T-helper 17 cell (primary cell): ENCODE results near the gene JAK1. TPM values are rescaled to one million over a fixed set of nuclear protein-coding genes. Genes with fewer than 3 reads are reported as not detected.
A peak's percentile ranks its signal among the peaks of the same experiment; 100 is the strongest.

ENCODE experiments used
- ATAC-seq: fragments of 150-1000 bp; cut with Tn5 transposase; 2 replicates; pipeline ENCODE4 v1.10.0; 2021; ENCODE audit warnings: mild to moderate bottlenecking, moderate library complexity
- DNase-seq, 3 donors: peaks; one replicate each; pipeline versions ENCODE4 v3.0.0 to v3.0.0-alpha.2; 2020 to 2021
- H3K9me3 ChIP-seq: one replicate; pipeline ENCODE4 v1.7.0; 2013; ENCODE audit warnings: low read length, mild to moderate bottlenecking; ENCODE audit not compliant: control insufficient read depth, poor library complexity, severe bottlenecking
- H3K27ac Mint-ChIP-seq: one replicate; pipeline ENCODE4 v1.8.0; 2022; ENCODE audit warnings: mild to moderate bottlenecking, moderate library complexity, mixed read lengths
- H3K27me3 Mint-ChIP-seq: one replicate; pipeline ENCODE4 v1.8.0; 2022; ENCODE audit warnings: mixed read lengths
- H3K36me3 Mint-ChIP-seq: one replicate; pipeline ENCODE4 v1.8.0; 2022; ENCODE audit warnings: low read depth, mixed read lengths
- H3K4me1 Mint-ChIP-seq: one replicate; pipeline ENCODE4 v1.8.0; 2022; ENCODE audit warnings: mild to moderate bottlenecking, mixed read lengths
- H3K4me3 Mint-ChIP-seq: one replicate; pipeline ENCODE4 v1.8.0; 2022; ENCODE audit warnings: mild to moderate bottlenecking, moderate library complexity, mixed read lengths
- total RNA-seq, 4 donors: library from RNA in 2 of 4; stranded (reverse) in 2 of 4; gene quantifications; one replicate each; pipeline ENCODE4 v1.2.3 and lab custom pipeline; 2022 to 2026

The JAK1 gene
- total RNA-seq, 2 donors from 2014 or later = 246 to 317 TPM

DNA sequence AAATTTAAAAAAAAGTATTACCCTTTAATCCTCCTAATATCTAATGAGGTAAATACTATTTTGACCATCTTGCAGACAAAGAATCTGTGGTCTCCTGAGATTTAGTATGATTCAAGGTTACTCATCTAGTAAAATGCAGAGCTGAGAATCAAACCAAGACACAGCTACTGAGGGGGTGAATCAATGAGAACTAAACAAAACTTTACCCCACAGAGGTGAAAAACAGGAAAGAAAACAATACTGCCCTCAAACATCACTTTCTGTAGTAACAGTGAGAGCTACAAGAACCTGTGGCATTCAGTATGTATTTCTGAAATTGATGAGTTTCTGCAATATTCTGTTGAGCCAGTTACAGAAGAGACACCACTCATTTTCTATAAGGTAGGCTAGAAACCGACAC, 85.1 kb downstream of the JAK1 start:
- peaks cover 11% of the 10 kb centered on the region for H3K36me3 Mint-ChIP-seq
- H3K27me3 Mint-ChIP-seq = no peaks in the 10 kb centered on the region
- DNase-seq (no peak), ATAC-seq (no peak)
- H3K4me1 Mint-ChIP-seq = peaks cover 58% of the 10 kb centered on the region
- H3K4me3 Mint-ChIP-seq = no peak overlapping the region
- no peaks in the 10 kb centered on the region for H3K9me3 ChIP-seq
- H3K27ac Mint-ChIP-seq = peak overlapping the region; percentile 51

DNA sequence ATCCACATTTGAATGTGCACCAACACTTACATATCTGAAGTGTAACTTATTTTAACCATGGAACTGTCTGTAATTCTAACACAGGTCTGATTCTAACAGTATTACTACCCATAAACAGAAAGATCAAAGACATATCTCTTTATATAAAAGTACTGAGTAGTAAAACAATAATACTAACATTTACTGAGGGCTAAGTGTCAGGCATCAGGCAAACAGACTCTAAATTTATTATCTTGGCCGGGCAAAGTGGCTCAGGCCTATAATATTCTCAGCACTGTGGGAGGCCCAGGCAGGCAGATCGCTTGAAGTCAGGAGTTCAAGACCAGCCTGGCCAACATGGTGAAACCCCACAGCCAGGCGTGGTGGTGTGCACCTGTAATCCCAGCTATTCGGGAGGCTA, 85.9 kb downstream of the JAK1 start:
- Mint-ChIP-seq H3K4me1 (peaks cover 61% of the 10 kb centered on the region), H3K4me3 (no peak overlapping the region), H3K36me3 (peaks cover 15% of the 10 kb centered on the region), H3K27ac (peak overlapping the region; percentile 87), H3K27me3 (no peaks in the 10 kb centered on the region)
- ATAC-seq (no peak), DNase-seq (no peak)
- no peaks in the 10 kb centered on the region for H3K9me3 ChIP-seq

DNA sequence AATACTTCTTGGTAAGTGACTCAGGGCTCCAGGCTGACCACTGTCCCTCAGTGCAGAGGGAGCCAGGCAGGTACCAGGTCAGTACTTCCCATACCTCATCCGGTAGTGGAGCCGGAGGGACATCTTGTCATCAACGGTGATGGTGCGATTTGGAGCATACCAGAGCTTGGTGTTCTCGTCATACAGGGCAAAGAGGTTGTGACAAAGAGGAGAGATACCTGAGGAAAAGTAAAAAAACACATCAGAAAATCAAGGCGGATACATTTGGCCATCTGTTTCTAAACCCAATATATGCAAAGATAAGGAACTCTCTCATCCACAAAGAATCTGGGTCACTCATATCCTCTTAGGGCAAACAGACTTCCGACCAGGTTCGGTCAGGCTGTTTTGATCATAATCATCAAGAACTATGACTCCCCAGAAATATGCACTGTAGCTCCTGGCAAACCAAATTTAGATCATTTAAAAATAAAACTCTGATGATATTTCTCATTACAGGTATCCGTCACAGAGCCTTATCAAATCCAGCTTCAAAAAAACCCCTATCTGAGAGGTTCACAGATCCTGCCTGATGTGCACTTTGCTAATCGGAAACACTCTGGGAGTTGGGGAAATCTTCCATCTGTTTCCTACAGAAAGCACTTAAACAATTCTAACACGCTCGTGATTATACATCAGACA, 87.3 kb downstream of the JAK1 start:
- no peaks in the 10 kb centered on the region for H3K9me3 ChIP-seq
- DNase-seq = no peak
- Mint-ChIP-seq H3K27ac (peak overlapping the region; percentile 92), H3K4me3 (peak overlapping the region; percentile 82), H3K4me1 (peaks cover 63% of the 10 kb centered on the region), H3K27me3 (no peaks in the 10 kb centered on the region), H3K36me3 (peaks cover 14% of the 10 kb centered on the region)
- ATAC-seq = no peak

DNA sequence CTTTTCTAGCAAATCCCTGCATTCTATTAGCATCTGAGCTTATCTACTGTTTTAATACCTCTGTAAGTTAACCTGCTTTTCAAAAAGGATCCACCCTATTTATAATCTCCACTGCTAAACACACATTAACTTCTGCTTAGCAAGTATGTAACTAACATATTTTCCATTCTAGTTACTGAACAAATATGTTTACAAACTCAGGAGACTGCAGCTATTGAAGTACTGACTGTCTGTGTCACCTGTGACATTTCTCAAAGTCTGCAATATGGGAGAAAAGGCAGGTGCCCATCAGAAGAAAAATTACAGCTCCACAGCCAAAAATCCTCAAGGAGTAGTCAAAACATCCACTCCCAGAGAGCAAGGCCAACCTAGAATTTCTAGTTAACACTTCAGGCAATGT, 88.3 kb downstream of the JAK1 start:
- Mint-ChIP-seq H3K36me3 (peaks cover 16% of the 10 kb centered on the region), H3K27ac (peak overlapping the region; percentile 92), H3K4me3 (no peak overlapping the region), H3K27me3 (no peaks in the 10 kb centered on the region), H3K4me1 (peaks cover 61% of the 10 kb centered on the region)
- no peaks in the 10 kb centered on the region for H3K9me3 ChIP-seq
- ATAC-seq (no peak), DNase-seq (no peak)

DNA sequence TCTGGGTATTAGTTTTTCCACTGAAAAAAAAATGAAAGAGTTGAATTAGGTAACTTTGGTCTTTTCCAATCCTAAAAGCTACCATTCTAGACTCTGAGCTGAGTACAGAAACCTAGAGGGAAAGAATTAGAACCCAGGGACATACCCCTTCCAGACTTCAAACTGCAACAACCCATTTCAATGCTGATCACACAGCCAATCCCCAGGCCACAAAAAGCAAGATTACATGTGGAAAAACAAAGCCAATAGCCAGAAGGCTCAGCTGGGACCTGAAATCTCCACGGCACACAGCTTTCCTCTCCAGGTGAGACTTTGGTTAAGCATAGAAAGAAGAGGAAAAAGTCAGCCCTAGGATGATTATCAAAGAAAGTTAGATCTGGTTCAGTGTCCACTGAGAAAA, 88.8 kb downstream of the JAK1 start:
- ATAC-seq (no peak), DNase-seq (no peak)
- no peaks in the 10 kb centered on the region for H3K27me3 Mint-ChIP-seq
- peaks cover 57% of the 10 kb centered on the region for H3K4me1 Mint-ChIP-seq
- peaks cover 16% of the 10 kb centered on the region for H3K36me3 Mint-ChIP-seq
- no peaks in the 10 kb centered on the region for H3K9me3 ChIP-seq
- peak overlapping the region; percentile 92 for H3K27ac Mint-ChIP-seq
- H3K4me3 Mint-ChIP-seq = peak overlapping the region; percentile 65

DNA sequence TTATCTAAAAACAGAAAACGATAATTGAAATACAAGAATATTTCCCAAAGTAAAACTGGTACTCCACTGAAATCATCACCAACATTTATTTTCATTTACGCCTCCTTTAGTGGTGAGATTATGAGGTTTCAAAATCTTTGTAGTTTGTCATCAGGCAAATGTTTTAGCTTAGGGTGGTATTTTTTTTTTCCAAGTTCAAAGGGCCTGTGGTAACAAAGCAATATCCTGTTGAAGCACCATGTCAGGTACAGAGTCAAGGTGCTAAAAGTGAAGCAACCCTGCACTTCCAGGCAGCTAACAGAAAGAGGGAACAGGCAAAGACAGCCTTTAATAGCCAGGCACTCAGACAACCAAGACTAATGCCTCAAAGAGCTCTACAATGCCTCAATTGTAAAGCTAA, 89.2 kb downstream of the JAK1 start:
- DNase-seq (no peak), ATAC-seq (peak; percentile 94)
- Mint-ChIP-seq H3K4me3 (peak overlapping the region; percentile 65), H3K27ac (peak overlapping the region; percentile 92), H3K4me1 (peaks cover 56% of the 10 kb centered on the region), H3K36me3 (peaks cover 15% of the 10 kb centered on the region), H3K27me3 (no peaks in the 10 kb centered on the region)
- no peaks in the 10 kb centered on the region for H3K9me3 ChIP-seq

DNA sequence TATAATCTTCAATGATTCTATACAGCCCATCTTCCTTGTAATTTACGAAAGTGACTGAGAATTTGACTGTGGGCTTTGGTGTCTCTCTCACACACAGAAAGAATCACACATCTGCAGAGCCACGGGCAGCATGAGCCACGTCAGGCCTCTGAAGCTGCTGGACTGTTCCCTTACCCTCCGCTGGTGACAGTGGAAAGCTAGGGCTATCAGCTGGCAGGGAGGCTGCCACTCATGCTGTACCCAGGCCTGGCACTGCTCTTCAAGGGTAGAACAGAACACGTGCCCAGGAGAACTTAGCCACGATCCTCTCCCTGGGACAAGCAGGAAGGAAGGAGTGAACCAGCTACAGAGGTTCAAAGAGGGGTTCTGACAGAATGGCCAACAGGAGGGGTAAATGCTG, 90.7 kb downstream of the JAK1 start:
- no peak for ATAC-seq
- no peak for DNase-seq
- Mint-ChIP-seq H3K36me3 (peaks cover 20% of the 10 kb centered on the region), H3K4me3 (peak overlapping the region; percentile 41), H3K27me3 (no peaks in the 10 kb centered on the region), H3K4me1 (peaks cover 53% of the 10 kb centered on the region), H3K27ac (peak overlapping the region; percentile 92)
- H3K9me3 ChIP-seq = no peaks in the 10 kb centered on the region

DNA sequence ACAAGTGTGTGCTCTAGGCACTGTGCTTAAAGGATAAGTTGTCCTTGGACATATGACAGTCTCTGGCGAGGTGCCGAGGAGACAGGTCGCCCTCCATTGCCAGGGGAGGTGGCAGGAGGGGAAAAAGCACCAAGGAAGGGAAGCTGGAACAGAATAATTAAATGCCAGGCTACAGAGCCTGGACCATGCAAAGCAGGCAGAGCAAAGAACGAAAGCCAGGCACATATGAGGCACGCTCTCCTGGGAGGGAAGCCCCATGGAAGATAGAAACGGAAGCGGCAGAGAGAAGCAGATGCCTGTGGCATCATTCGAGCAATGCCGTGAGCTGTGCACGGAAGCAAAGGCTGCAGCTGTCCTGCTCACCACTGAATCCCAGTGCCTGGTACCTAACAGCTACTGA, 91.2 kb downstream of the JAK1 start:
- Mint-ChIP-seq H3K36me3 (peaks cover 20% of the 10 kb centered on the region), H3K4me3 (no peak overlapping the region), H3K4me1 (peaks cover 51% of the 10 kb centered on the region), H3K27me3 (no peaks in the 10 kb centered on the region), H3K27ac (peak overlapping the region; percentile 92)
- DNase-seq = no peak
- no peaks in the 10 kb centered on the region for H3K9me3 ChIP-seq
- ATAC-seq = no peak

DNA sequence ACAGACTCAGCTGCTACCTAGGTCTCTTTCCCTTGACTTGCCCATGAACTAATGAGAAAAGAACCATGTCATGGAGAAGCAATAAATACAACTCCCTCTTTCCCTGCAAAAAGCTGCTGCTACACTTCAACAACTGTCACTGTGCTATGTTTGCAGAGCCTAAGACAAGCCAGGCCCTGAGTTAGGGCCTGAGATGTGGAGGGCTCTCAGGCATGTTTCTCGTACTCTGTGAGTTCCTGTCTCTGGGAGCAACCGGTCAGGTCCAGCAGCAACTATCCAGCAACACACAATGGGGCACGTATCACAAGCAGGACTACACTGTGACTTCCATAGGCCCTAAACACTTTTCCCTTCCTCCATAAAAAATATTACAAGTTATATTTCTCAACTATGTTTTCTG, 91.7 kb downstream of the JAK1 start:
- H3K27ac Mint-ChIP-seq = peak overlapping the region; percentile 92
- H3K4me1 Mint-ChIP-seq = peaks cover 51% of the 10 kb centered on the region
- no peak for ATAC-seq
- H3K36me3 Mint-ChIP-seq = peaks cover 20% of the 10 kb centered on the region
- DNase-seq = no peak
- no peaks in the 10 kb centered on the region for H3K9me3 ChIP-seq
- no peak overlapping the region for H3K4me3 Mint-ChIP-seq
- no peaks in the 10 kb centered on the region for H3K27me3 Mint-ChIP-seq

DNA sequence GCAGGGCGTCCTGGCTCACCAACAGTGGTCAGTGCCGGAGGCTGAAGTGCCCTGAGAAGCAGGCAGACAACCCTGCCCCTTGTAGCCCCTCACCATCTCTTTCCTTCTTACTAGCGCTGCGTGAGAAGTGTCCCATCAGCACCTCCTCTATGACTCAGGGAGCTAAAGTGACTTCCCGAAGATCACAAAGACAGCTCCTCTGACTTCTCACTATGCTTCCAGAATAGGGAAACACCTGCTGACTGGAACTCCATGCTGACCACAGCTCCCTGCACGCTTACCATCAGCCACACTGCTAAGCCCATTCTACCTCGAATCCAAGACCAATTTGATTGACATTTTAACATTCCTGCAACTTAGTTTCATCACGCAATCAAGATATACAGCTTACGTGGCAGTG, 92.8 kb downstream of the JAK1 start:
- no peak for ATAC-seq
- peaks cover 48% of the 10 kb centered on the region for H3K4me1 Mint-ChIP-seq
- no peaks in the 10 kb centered on the region for H3K9me3 ChIP-seq
- no peak overlapping the region for H3K4me3 Mint-ChIP-seq
- peak overlapping the region; percentile 65 for H3K27ac Mint-ChIP-seq
- no peak for DNase-seq
- no peaks in the 10 kb centered on the region for H3K27me3 Mint-ChIP-seq
- H3K36me3 Mint-ChIP-seq = peaks cover 21% of the 10 kb centered on the region

DNA sequence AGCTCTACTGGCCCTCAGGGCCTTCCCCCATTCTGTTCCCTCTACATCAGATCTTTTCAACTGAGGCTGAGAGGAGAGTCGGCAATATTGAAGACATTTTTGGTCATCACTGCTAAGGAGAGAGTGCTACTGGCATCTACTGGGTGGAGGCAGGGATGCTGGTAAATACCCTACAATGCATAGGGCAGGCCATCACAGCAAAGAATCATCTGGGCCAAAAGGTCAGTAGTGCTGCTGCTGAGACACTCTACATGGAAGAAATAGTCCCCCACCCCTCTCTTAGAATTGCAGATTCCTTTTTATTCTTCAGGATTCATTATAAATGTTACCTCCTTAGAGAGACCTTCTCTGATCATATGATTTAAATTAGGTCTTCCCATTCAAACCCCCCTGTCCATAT, 94.3 kb downstream of the JAK1 start:
- Mint-ChIP-seq H3K27ac (peak overlapping the region; percentile 65), H3K27me3 (no peaks in the 10 kb centered on the region), H3K36me3 (peaks cover 21% of the 10 kb centered on the region), H3K4me1 (peaks cover 37% of the 10 kb centered on the region), H3K4me3 (no peak overlapping the region)
- ATAC-seq (no peak), DNase-seq (no peak)
- no peaks in the 10 kb centered on the region for H3K9me3 ChIP-seq

DNA sequence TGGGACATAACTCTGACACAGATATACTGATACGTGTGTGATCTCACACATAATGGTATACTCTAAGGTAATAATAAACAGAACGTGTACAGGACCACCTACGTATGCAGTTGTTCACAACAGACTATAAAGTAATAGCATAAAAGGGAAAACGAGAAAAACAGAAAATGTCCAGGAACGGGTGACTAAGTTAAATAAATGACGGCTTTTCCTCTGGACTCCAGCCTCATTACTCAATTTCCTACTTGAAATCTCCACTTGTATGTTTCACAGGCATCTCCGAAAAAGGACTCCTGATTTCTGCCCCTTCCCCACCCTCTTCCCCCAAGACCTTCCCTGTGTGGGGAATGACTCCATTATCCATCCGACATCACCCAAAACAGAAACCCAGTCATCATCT, 95.1 kb downstream of the JAK1 start:
- H3K4me1 Mint-ChIP-seq = peaks cover 35% of the 10 kb centered on the region

DNA sequence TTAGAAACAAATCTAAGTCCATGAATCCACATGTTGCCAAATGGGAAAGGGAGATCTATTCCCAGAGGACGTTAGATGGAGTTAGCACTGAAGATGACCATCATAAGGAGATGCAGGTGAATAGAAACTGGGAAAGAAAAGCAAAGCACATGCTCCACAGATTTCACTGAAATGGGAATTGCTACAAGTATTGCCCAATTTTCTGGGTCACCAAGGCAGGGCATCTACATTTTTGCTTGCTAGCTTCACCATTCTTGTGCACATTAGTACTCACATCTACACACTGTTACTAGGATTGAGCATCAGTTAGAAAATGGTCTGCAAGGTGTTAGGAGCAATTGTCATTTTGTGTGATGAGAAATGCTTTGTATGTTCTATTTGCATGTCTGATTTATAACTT, 99.1 kb downstream of the JAK1 start:
- H3K4me1 Mint-ChIP-seq = peaks cover 32% of the 10 kb centered on the region
- H3K9me3 ChIP-seq = no peaks in the 10 kb centered on the region
- H3K4me3 Mint-ChIP-seq = no peak overlapping the region
- H3K27ac Mint-ChIP-seq = peak overlapping the region; percentile 88
- ATAC-seq (no peak), DNase-seq (no peak)
- peaks cover 13% of the 10 kb centered on the region for H3K36me3 Mint-ChIP-seq
- H3K27me3 Mint-ChIP-seq = no peaks in the 10 kb centered on the region

More for the DNA sequence above, 95.1 kb downstream of the JAK1 start:
- H3K36me3 Mint-ChIP-seq = peaks cover 21% of the 10 kb centered on the region
- ATAC-seq = no peak
- peak overlapping the region; percentile 19 for H3K4me3 Mint-ChIP-seq
- no peaks in the 10 kb centered on the region for H3K9me3 ChIP-seq
- H3K27me3 Mint-ChIP-seq = no peaks in the 10 kb centered on the region
- H3K27ac Mint-ChIP-seq = peak overlapping the region; percentile 65
- no peak for DNase-seq

DNA sequence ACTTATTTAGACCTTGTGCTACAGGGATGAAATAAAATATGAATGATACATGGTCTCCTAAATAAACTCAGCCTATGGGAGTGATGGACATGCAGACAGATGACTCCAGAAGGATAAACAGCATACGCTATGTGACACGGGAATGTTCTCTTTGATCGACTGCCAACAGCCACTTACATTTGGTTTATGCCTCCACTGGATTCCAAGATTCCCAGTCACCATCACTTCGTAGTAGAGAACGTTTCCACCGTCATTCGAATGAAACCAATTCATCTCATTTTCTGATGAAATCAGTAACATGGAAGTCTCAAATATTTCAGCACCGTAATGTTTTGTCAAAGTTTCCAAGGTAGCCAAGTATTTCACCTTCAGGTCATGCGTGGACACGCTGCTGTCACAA, 99.7 kb downstream of the JAK1 start:
- no peak overlapping the region for H3K4me3 Mint-ChIP-seq
- DNase-seq (no peak), ATAC-seq (no peak)
- no peaks in the 10 kb centered on the region for H3K9me3 ChIP-seq
- H3K27ac Mint-ChIP-seq = peak overlapping the region; percentile 88
- peaks cover 9% of the 10 kb centered on the region for H3K36me3 Mint-ChIP-seq
- no peaks in the 10 kb centered on the region for H3K27me3 Mint-ChIP-seq
- peaks cover 29% of the 10 kb centered on the region for H3K4me1 Mint-ChIP-seq
